A549 (cell line): ENCODE measurements around the gene NLRC3.

ENCODE experiments used
- HEYL ChIP-seq: fragments of 250-450 bp; sonication (Bioruptor Pico); IDR thresholded peaks from 2 replicates; pipeline ENCODE4 v1.8.0; 2021; ENCODE audit warnings: mild to moderate bottlenecking, moderate library complexity
- MAX ChIP-seq: IDR thresholded peaks from 2 replicates; pipeline ENCODE4 v1.6.1; 2012
- POLR2A ChIP-seq: IDR thresholded peaks from 2 replicates; pipeline ENCODE4 v1.6.1; 2012; ENCODE audit warnings: mild to moderate bottlenecking, low read length
- RFX5 ChIP-seq: fragments of 450-650 bp; IDR thresholded peaks from 2 replicates; pipeline ENCODE4 v1.7.1; 2014; ENCODE audit warnings: antibody characterized with exemption, mild to moderate bottlenecking, moderate library complexity
- SMC3 ChIP-seq: fragments of >200 bp; sonication (Bioruptor Twin); formaldehyde crosslinking; IDR thresholded peaks from 3 replicates; pipeline ENCODE4 v1.6.1; 2018; ENCODE audit warnings: inconsistent platforms
- TF ChIP-seq, protein P1 (sequence below): fragments of >200 bp; sonication (Bioruptor Twin); formaldehyde crosslinking; IDR thresholded peaks from 3 replicates; pipeline ENCODE4 v1.5.1; 2016

DNA sequence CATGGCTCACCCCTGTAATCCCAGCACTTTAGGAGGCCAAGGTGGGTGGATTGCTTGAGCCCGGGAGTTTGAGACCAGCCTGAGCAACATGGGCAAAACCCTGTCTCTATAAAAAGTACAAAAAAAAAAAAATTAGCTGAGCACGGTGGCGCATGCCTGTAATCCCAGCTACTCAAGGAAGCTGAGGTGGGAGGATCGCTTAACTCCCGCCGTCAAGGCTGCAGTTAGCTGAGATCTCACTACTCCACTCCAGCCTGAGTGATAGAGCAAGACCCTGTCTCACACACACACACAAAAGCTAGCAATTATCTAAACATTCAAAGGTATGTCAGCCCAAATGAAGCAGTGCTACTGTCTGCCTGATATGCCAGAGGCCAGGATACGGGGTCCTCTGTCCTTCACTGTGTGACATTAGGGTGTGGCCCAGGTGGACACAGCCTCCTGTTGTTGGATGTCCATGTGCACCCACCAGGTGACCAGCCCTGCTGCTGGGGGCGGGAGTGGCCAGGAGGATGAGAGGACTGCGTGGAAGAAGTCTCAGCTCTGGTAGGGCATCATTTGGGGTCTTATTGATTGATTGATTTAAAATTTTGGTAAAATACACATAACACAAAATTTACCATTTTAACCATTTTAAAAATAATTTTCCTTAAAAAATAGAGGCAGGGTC is 3.9 kb downstream of the NLRC3 start:
- TF ChIP-seq MAX (no peak), RFX5 (no peak), POLR2A (no peak), SMC3 (no peak), HEYL (no peak)
- TF ChIP-seq, protein P1, sequence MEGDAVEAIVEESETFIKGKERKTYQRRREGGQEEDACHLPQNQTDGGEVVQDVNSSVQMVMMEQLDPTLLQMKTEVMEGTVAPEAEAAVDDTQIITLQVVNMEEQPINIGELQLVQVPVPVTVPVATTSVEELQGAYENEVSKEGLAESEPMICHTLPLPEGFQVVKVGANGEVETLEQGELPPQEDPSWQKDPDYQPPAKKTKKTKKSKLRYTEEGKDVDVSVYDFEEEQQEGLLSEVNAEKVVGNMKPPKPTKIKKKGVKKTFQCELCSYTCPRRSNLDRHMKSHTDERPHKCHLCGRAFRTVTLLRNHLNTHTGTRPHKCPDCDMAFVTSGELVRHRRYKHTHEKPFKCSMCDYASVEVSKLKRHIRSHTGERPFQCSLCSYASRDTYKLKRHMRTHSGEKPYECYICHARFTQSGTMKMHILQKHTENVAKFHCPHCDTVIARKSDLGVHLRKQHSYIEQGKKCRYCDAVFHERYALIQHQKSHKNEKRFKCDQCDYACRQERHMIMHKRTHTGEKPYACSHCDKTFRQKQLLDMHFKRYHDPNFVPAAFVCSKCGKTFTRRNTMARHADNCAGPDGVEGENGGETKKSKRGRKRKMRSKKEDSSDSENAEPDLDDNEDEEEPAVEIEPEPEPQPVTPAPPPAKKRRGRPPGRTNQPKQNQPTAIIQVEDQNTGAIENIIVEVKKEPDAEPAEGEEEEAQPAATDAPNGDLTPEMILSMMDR = no peak
